Stimulated activated CD8-positive, alpha-beta memory T cell treated with anti-CD3 and anti-CD28 coated beads, Interleukin-12 subunit alpha, Interleukin-12 subunit beta, amount 100 ng/mL, for 24 hours (primary cell): ENCODE results near the gene TMED4.
"Not testable (repeated sequence)": the region's sequence is repeated elsewhere in the genome, so short reads cannot be mapped to it uniquely, and the experiment has no call there.

Experiments used
- DNase-seq: peaks from one replicate; pipeline ENCODE4 v3.0.0-alpha.2; 2020; ENCODE audit errors: extremely low read depth

Gene TMED4

DNA sequence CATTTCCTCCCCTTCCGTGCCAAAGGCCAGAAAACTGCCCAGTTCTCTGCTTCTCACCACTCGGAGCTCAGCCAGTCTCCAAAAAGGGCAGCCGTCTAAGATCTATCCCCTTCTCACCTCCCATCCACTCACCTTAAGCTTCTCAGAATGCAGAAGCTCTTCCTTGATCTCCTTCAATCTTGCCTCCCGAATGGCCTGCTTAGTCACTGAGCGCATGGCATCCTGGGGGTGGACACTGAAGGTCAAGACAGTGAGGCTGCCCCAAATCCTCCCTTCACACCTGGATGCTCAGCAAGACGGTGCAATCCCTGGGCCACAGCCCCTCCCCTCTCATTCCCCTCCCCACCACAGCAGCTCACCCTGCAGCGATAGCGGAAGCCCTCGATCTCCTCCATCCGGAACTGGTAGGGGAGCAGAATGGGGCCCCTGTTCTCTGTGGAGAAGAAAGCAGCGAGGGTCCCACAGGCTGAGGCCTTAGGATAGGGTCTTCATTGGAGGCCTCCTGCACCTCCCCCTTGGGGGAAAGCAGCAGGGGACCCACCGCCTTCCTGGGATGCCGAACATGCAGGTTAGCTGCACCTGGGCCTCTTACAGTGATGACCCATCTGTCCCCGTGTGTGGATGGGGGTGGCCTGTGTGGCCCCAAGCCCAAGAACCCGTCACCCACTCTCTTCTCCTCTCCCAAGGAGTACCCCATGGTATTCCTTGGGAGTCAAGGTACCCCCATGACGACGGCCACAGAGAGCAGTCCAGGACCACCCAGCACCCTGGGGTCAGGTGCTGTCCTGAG lies 13.1 kb downstream of the TMED4 start:
- no peak for DNase-seq

DNA sequence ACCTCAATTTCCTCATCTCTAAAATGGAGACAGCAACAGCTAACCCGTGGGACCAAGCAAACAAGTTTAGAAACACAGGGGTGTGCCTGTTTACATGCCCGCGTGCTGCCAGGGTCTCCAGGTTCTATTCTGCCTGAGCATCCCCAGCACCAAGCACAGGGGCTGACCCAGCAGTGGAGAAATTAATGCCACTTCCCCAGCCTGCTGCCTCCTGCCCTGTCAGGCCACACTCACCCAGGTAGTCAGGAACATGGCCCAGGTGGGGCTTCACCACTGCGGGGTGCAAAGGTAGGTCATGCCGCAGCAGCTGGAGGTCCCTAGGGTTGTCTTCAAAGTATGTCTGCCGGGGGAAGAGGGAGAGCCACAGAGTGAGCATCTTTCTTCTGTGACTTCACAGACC lies 14.1 kb downstream of the TMED4 start:
- no peak for DNase-seq

DNA sequence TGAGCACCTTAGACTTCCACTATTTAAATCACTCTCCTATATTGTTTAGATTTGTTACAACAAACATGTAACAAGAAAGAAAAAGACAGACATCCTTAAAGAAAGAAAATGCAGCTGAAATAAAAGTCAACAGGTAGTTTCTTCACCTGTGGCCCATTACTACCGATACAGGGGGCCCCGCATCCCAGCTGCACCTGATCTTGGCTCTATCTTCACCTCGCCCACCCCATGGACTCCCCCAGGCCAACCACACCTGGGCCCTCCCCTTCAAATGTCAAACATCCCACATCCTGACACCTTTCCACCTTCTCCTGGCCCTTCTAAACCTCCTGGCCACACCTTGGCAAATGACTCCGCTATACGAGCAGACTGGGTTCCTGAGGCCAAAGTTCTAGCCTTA lies 15.4 kb downstream of the TMED4 start:
- no peak for DNase-seq

DNA sequence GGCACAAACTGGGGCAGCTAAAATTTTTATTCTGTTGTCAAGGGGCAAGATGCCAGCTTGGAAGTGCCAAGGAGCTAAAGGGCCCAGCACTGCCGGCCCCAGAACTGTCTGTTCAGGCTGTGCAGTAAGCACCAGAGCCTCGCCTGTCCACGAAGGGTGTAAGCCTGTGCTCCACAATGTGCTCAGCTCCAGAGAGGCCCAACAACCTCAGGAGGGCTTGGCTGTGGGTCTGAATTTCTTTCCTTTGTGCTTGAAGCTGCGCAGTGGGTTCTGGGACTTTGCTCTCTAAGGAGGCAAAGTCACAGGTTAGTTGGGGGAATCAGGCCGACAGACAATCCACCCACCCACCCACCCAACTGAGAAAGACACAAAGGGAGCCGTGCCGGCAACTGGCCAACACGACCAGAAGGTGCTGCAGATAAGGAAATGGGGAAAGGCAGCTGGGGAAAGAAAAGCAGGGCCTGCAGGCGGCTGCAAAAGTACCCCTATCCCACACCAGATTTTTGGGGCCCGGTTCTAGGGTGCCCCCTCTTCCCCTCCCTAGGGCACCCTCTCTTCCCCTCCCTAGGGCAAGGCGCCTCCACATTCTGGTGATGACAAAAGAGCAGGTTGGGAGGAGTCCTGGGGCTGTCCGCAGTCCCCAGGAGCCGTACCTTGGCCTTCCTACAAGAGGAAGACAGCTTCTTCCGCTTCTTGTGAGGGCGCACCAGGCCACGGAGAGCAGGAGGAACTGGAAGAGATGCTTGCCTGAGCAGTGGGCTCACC lies 16.1 kb downstream of the TMED4 start:
- no peak for DNase-seq

DNA sequence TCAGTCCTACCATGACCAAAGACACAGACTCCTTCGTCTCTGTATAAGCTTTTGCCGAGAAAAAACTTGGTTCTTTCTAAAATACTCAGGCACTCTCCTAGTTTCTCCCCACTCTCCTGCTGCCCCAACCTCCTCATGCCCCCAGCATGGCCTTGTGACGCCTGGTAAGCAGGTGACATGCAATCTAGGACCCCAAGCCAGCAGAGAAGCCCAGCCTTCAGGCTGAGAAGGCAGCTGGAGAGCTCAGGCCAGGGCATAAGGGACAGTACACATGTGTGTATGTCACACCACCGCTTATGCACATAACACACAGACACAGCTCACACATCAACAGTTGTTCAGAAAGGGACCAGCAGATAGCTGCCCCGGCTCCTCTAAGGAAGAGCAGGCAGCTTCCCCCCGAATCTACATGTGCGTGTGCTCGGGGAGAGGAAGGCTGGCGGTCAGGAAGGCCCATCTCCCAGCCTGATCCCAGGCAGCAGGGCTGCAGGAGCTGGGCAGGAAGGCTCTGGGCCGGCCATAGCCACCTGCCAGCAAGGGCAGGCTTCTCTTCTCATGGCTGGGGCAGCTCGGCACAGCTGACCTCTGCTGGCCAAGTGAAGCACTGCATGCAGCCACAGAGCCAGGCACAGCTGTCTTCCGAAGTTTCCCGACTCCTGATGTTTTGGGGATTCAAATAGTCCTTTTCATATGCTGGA lies 16.8 kb downstream of the TMED4 start:
- DNase-seq: no peak

DNA sequence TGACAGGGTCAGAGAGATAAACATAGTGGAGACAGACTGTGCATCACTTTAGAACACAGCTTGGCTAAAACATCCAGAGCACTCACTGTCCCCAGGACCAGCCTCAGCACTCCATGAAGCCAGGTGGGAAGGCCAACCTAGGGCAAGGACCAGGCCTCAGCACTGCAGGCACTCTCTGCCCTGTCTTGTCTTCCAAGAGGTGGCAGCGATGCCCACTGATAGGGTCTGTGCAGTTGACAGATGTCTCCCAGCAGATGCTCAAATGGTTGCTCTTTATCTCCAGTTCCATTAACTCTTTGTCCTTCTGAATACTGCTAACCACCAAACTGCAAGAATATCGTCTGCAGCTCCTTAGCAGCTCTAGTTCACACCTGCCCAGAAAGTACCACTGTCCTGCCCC lies 17.4 kb downstream of the TMED4 start:
- no peak for DNase-seq

DNA sequence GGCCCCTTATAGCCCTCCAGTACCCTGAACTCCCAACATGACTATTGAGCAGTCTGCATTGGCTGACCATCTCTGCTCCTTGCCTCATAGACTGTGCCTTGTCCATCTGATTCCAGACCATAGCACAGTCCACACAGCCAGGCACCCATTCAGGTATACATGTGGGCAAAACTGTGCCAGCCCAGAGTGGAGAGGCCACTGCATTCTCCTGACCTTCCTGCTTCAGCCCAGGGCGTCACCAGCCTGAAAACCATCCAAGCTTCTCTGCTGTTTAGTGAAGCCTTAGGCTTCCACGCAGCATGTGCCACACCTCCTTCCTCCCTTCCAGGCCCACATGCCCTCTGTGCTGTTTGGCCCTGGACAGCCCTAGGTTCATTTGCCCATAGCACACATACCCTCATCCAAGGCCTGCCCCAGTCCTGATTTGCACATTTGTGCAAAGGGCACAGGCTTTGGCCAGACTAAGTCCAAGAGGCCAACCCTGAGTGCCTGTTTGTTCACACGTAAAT lies 18.8 kb downstream of the TMED4 start:
- no peak for DNase-seq

DNA sequence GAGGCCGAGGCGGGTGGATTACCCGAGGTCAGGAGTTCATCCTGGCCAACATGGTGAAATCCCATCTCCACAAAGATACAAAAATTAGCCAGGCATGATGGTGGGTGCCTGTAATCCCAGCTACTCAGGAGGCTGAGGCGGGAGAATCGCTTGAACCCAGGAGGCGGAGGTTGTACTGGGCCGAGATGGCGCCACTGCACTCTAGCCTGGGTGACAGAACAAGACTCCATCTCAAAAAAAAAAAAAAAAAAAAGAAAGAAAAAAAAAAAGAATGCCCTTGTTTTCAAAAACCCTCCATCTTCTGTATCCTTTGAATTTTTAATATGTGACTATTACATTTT lies 19.4 kb downstream of the TMED4 start:
- DNase-seq: not testable (repeated sequence)

DNA sequence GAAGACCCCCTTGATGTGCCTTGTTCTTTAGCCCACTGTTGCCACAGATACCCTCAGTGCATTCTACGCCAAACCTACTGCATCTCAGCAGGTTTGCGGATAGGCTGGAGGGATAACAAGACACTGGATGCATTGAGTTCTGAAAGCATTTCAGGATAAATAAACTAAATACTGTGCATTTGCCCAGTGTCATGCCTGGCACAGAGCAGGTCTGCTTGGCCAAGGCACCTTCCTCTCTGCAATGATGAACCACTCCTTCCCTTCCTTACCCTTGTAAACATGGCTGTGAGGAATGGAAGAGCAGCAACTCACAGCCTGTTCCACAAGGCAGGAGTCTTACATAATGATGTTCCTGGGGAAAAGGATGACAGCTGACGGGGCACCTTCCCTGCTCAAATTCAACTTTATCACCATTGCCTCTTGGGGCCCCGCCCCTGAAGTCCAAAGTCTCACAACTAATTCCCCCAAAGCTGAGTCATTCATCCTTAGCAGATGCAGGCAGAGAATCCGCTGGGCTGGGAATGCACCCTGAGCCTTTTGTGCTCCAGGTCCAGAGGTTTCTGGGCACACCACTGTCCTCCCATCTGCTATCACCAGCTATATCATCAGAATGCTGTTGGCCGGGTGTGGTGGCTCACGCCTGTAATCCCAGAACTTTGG lies 19.9 kb downstream of the TMED4 start:
- DNase-seq: no peak

DNA sequence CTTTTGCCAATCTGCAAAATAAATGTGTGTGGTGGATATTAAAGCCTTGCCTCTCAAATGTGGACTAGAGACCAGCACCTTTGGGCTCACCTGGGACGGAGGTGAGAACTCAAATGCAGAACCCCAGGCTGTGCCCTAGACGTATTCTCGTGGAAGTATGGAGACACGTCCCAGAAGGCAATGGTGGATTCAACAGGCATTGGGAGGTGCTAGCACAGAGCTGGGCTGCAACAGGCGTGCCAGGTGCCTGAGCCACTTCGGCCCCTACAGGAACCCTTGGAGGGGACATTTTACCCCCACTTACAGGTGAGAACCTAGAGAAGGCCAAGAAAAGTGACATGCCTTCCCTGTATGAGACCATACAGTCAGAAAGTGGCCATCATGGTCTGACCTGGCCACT lies 20.6 kb downstream of the TMED4 start:
- no peak for DNase-seq

DNA sequence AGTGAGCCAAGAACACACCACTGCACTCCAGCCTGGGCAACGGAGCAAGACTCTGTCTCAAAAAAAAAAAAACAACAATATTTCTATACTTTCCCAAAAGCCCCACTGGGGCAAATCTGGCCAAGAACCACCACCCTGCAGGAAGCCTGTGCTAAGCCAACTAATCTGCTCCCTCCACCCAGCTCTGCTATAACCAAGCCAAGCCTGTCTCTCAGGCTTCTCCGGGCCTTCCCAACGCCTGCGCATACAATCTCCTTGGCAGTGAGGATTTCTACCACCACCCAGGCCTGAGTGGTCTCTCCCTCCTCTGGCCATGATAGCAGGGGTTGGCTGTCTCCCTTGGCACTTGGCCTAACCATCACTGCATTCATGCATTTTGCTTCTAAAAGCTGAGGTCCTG lies 22.5 kb downstream of the TMED4 start:
- DNase-seq: no peak

DNA sequence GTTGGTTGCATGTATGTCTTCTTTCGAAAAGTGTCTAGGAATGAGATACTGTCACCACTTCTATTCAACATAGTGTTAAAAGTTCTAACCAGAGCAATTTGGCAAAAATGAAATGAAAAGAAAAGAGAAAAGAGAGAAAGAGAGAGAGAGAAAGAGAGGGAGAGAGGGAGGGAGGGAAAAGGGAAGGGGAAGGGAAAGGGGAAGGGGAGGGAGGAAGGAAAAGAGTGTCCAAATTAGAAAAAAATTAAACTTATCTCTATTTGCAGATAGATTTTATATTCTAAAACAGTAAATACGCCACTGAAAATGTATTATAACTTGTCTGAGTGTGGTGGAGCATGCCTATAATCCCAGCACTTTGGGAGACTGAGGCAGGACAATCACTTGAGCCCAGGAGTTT lies 24.5 kb downstream of the TMED4 start:
- no peak for DNase-seq

DNA sequence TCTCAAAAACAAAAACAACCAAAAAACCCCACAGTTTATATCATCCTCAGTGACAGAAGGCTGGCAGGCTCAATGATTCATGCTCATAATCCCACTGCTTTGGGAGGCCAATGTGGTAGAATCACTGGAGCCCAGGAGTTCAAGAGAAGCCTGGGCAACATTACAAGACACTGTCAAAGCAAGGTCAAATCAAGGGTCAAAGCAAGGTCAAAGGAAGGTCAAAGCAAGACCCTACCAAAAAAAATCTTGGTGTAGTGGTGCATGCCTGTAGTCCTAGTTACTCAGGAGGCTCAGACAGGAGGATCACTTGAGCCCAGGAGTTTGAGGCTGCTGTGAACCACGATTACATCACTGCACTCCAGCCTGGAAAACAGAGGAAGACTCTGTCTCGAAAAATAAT lies 26.7 kb downstream of the TMED4 start:
- DNase-seq: no peak

DNA sequence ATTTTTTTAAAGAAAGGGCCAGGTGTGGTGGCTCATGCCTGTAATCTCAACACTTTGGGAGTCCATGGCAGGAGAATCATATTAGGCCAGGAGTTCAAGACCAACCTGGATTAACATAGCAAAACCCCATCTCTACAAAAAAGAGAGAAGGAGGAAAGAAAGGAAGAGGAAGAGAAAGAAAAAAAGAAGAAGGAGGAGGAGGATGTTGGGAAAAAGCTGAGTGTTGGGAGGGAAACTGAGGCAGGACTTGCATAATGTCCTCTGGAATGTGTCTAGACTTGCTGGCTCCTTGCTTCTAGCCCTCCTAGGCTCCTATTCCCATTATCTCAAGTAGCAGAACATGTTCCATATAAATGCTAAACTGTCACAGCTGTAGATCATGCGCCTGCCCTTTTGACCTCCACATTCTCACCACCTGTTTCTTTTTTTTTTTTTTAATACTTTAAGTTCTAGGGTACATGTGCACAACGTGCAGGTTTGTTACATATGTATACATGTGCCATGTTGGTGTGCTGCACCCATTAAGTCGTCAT lies 29.5 kb downstream of the TMED4 start:
- not testable (repeated sequence) for DNase-seq

DNA sequence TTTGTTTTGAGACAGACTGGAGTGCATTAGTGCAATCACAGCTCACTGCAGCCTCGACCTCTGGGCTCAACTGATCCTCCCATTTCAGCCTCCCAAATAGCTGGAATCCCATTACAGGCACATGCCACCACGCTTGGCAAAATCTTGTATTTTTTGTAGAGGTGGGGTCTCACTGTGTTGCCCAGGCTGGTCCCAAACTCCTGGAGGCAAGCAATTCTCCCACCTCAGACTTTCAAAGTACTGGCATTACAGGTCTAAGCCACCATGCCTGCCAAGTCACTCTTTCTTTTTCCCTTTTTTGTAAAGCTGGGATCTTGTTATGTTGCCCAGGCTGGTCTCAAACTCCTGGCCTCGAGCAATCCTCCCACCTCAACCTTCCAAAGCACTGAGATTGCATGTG lies 32.6 kb downstream of the TMED4 start:
- DNase-seq: no peak

DNA sequence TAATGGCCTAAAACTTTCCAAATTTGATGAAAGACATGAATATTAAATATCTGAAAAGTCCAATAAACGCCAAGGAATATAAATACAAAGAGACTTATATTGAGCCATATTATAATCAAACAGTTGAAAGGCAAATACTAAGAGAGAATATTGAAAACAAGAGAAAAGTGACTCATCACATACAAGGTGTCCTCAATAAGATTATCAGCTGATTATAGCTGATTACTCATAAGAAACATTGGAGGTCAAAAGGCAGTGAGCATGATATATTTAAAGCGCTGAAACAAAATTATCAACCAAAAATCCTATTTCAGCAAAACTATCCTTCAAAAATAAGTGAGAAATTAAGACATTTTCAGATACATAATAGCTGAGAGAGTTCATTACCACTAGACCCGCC lies 33.1 kb downstream of the TMED4 start:
- no peak for DNase-seq

DNA sequence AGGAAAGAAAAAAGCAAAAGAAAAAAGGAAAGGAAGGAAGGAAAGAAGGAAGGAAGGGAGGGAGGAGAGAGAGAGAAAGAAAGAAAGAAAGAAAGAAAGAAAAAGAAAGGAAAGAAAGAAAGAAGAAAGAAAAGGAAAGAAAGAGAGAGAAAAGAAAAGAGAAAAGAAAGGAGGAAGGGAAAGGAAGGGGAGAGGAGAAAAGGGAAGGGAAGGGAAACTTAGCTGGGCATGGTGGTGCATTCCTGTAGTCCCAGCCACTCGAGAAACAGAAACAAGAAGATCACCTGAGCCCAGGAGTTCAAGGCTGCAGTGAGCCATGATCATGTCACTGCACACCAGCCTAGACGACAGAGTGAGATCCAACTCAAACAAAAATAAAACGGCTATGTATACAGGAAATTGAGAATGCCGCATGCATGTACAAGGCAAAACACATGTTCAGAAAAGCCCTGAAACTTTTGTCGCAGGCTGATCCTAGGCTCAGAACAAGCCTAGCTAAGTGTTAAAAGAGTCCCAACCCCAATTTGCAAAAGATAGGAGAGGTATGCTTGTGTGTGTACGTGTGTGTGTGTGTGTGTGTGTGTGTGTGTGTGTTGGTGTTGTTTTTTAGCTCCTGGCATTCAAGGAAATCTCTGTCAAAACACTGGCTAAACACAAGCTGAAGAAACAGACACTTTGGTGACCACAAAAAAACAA lies 34.3 kb downstream of the TMED4 start:
- DNase-seq: no peak

DNA sequence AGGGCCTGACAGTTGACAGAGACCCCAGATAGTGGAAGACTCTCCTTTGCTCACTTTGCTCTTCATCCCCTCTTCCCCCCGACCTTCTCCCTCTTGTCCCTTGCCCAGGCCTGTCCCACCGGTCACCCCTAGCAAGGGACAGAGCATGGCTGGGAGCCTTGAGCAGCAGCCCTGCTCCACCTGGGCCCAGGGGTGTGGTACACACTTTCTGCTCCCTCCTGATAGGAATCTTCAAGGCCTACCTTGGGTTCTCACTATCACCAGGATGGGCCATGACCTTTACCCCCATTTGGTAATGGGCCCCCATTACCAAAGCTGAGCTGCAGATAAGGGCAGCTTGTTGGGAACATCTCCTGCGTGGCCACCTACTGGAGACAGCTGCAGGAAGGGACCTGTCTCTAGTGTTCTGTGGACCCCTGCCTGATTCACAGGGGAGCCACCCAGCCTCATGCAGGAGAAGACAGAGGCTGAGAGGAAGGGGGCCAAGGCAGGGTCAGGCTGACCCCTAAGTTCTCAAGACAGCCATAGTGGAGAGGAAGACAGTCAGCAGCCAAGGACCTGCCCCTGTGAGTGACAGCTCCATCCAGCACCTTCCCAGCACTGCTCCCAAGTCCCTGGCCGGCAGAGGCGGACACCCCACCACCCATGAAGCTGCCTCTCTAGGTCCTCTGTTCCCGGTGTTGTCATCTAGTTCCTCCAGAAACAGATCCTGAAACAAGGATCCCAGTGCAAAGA lies 40.0 kb downstream of the TMED4 start:
- no peak for DNase-seq

DNA sequence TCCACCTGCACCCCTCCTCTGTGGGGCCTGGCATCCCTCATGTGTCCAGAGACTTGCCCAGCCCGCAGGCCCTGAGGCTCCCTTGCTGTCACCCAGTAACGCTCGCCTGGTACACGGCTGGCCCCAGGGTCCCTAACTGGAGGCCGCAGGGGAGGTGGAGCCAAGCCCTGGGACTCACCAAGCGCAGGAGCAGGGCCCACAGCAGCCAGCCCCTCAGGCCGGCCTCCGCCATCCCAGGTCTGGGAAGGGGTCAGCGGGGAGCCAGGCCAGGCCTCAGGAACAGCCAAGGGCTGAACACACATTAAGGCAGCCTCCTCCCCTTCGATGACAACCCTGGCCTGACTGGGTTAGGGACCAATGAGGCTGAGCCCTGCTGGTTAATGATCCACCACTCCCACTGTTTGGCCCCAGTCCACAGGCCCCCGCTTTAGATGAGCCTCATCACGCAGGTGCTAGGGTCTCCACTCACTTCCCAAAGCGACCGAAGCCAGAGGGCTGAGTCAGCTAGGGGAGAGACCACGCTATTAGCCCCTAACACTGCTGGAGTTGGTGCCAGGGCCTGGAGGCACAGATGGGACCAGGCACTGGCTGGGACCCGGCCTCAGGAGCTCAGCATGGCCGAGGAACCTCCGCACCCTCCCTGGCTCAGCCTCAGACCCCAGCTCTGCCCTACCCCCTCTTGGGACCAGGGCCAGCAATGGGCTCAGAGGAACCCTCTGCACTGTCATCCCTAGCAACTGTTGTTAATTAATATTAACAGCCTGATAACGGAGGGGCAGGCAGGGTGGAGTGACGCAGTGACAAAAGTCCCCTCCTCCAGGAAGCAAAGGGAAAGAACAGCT lies 40.8 kb downstream of the TMED4 start, which contains the start of gene NPC1L1:
Gene NPC1L1 (minus strand): TSS at position 303 of the 842 bp plus-strand sequence. CDS start 71 bp downstream, at position 232.
- no peak for DNase-seq
